ENCODE measurements around the gene MLX. TPM values are rescaled to one million over a fixed set of nuclear protein-coding genes. Genes with fewer than 3 reads are reported as not detected.

The MLX gene
- total and polyA plus RNA-seq, 10 of the 15 experiments (the other 5 are each of a cell fraction or from before 2014, with no cell fraction given): 34.4 to 65.0 (median 44.4) TPM

DNA sequence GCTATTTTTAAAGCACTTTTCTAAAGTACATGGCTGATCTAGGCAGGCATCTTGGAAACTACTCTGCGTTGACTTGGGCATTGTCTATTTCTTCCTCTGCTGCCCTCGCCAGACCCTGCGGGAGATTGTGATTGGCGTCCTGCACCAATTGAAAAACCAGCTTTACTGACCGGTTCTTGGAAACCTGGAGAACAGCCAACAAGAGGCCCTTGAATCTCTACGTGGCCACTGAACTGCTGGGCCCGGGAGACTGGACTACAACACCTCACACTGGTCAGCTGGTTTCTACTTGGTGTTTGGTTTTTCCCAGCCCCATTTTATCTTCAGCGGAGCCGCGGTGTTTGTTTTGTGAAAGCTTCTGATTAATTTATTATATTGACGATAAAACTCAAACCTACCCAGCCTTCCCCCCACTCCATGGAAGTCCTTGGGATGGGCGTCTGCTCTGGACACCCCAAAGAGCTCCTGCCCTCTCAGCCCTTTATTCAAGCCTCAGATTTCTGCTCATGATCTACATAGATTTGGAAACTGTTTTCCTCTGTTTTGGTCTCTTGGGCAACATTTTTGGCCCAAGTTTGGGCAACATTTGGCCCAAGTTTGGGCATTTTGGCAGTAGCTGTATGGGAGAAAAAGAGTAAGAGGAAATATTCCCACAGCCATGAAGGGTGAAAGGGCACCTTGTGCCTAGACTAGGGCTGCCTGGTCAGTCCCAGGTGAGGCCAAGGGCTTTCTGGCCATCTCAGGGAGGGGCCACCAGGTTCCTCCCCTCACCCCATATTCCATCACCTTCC, 4.7 kb downstream of the MLX start:
- H3K9ac ChIP-seq (ENCODE audit: control insufficient read depth, insufficient read depth, low read length): no peak overlapping the region
- intact Hi-C loops (cut with micrococcal nuclease; ENCODE audit: unreplicated experiment) (loop anchor here (10.0 kb wide), 1 partner anchor 363 kb away; no protein-coding TSS in a partner anchor), in situ Hi-C loops (cut with MboI) (loop anchor here (10.0 kb wide), 1 partner anchor 193 kb away; the partner anchor contains the start of gene RAMP2)
- H3K79me2 ChIP-seq (ENCODE audit: control insufficient read depth, insufficient read depth, low read length): peaks cover 17% of the 10 kb centered on the region
- H3K27ac ChIP-seq (ENCODE audit: control insufficient read depth, insufficient read depth): no peak overlapping the region
- ChIA-PET CTCF (interaction anchor here (2.8 kb wide), 1 partner anchor 7 kb away, joined by 14 read pairs; the partner anchor contains the start of gene PSMC3IP), SMC1A (ENCODE audit: uncharacterized antibody, unreplicated experiment) (no interaction called here), POLR2A (interaction anchor here (0.6 kb wide), 1 partner anchor 35 kb away, joined by 4 read pairs; no protein-coding TSS in a partner anchor), RAD21 (ENCODE audit: unreplicated experiment) (no interaction called here)
- H3K9me3 ChIP-seq (replicated peaks; ENCODE audit: control insufficient read depth, insufficient read depth, low read length): no peaks in the 10 kb centered on the region
- DNase-seq (ENCODE audit: low read depth, low spot score) (no peak), ATAC-seq (no peak), FAIRE-seq (no peak)
- no peak overlapping the region for H2AFZ ChIP-seq (ENCODE audit: control insufficient read depth, low read depth, low read length)
- no peak overlapping the region for H3K4me3 ChIP-seq
- TF ChIP-seq MAX (IDR thresholded peaks at IDR 0.05; ENCODE audit: low read depth, low read length) (no peak), JUNB (IDR thresholded peaks at IDR 0.05) (no peak), MYC (IDR thresholded peaks at IDR 0.05; ENCODE audit: insufficient read depth, insufficient read length, insufficient replicate concordance, low read length, severe bottlenecking) (no peak), PAX5 (IDR thresholded peaks at IDR 0.05; ENCODE audit: borderline replicate concordance, low read depth, low read length) (no peak), STAT1 (conservative IDR thresholded peaks at IDR 0.05) (no peak)
- no peak overlapping the region for H3K4me2 ChIP-seq (ENCODE audit: control insufficient read depth, insufficient read depth)
- H3K36me3 ChIP-seq (ENCODE audit: control insufficient read depth in 2 of 2, insufficient read depth in 2 of 2, low read length in 1 of 2): peaks cover 17 to 40% of the 10 kb centered on the region in 2 experiments
- H4K20me1 ChIP-seq (ENCODE audit: control insufficient read depth, insufficient read depth): peaks cover 2% of the 10 kb centered on the region; the same call in 1 of the 2 replicates
- no TSS peak for BruUV-seq (replicated peaks)
- H3K27me3 ChIP-seq (replicated peaks in 1 of 2; ENCODE audit: control insufficient read depth in 2 of 2, insufficient read depth in 2 of 2, low read length in 1 of 2): no peaks in the 10 kb centered on the region
- peaks cover 4% of the 10 kb centered on the region; the same call in 1 of the 2 replicates for H3K4me1 ChIP-seq (ENCODE audit: control insufficient read depth, insufficient read depth, low read length)
- 94% methylated on average over 12 of the region's 12 CpGs for WGBS (ENCODE audit: insufficient coverage, insufficient replicate concordance, low lambda C conversion rate, missing lambda C conversion rate)
